ENCODE measurements around the gene SMAP1.

GRCh38 chr6:70694371-70694770 is 26.7 kb downstream of the SMAP1 start:
- TF ChIP-seq CTCF (IDR thresholded peaks at IDR 0.05 in 2 of 3, conservative IDR thresholded peaks at IDR 0.05 in 1 of 3; ENCODE audit: borderline replicate concordance in 1 of 3, insufficient read depth in 1 of 3, low read depth in 2 of 3, low read length in 2 of 3) = no peak
- no peak for TF ChIP-seq ZNF274 (IDR thresholded peaks at IDR 0.05; ENCODE audit: low read depth, low read length)
- no peak for TF ChIP-seq EZH2phosphoT487 (IDR thresholded peaks at IDR 0.05; ENCODE audit: borderline replicate concordance)
- TF ChIP-seq EZH2 (IDR thresholded peaks at IDR 0.05) = no peak
- TF ChIP-seq POLR2A (IDR thresholded peaks at IDR 0.05; ENCODE audit: borderline replicate concordance, extremely low read depth, insufficient read depth, insufficient read length) = no peak
- no peak for TF ChIP-seq REST (IDR thresholded peaks at IDR 0.05; ENCODE audit: low read depth)
- TF ChIP-seq ZBTB33 (IDR thresholded peaks at IDR 0.05; ENCODE audit: extremely low read depth, insufficient replicate concordance, low read length) = no peak
